MM.1S (cell line): Measurements from ENCODE around the gene MEGF8.

ENCODE experiments used
- DNase-seq: peaks from one replicate; pipeline ENCODE4 v3.0.0-alpha.2; 2015
- H2AFZ ChIP-seq: fragments of 300-600 bp; sonication (generic); 2 replicates; pipeline ENCODE4 v1.6.0; 2016; ENCODE audit warnings: antibody characterized with exemption, low read length
- H3F3A ChIP-seq: fragments of 300-600 bp; sonication (generic); 2 replicates; pipeline ENCODE4 v1.6.1; 2016; ENCODE audit warnings: mild to moderate bottlenecking, antibody characterized with exemption, low read length, moderate library complexity, mixed read lengths; ENCODE audit not compliant: insufficient read depth
- H3K27ac ChIP-seq: fragments of 300-600 bp; sonication (generic); 2 replicates; pipeline ENCODE4 v1.5.1; 2016; ENCODE audit warnings: mild to moderate bottlenecking, low read length
- H3K27me3 ChIP-seq: fragments of 300-600 bp; sonication (generic); replicated peaks from 2 replicates; pipeline ENCODE4 v1.6.0; 2016; ENCODE audit warnings: low read length; ENCODE audit not compliant: insufficient read depth
- H3K36me3 ChIP-seq: fragments of 300-600 bp; sonication (generic); replicated peaks from 2 replicates; pipeline ENCODE4 v1.6.1; 2016; ENCODE audit warnings: mild to moderate bottlenecking, low read length, mixed read lengths; ENCODE audit not compliant: insufficient read depth
- H3K4me1 ChIP-seq: fragments of 300-600 bp; sonication (generic); 2 replicates; pipeline ENCODE4 v1.6.1; 2016; ENCODE audit warnings: low read length, mixed read lengths
- H3K4me2 ChIP-seq: fragments of 300-600 bp; sonication (generic); 2 replicates; pipeline ENCODE4 v1.6.0; 2016; ENCODE audit warnings: low read depth, low read length
- H3K4me3 ChIP-seq: fragments of 300-600 bp; sonication (generic); 2 replicates; pipeline ENCODE4 v1.5.1; 2016; ENCODE audit warnings: low read length, mixed read lengths
- H3K79me2 ChIP-seq: fragments of 300-600 bp; sonication (generic); 2 replicates; pipeline ENCODE4 v1.6.1; 2016; ENCODE audit warnings: mixed run types, low read length, mixed read lengths
- H3K9ac ChIP-seq: fragments of 300-600 bp; sonication (generic); 2 replicates; pipeline ENCODE4 v1.6.1; 2016; ENCODE audit warnings: low read length, mixed read lengths
- H3K9me2 ChIP-seq: fragments of 300-600 bp; sonication (generic); replicated peaks from 2 replicates; pipeline ENCODE4 v1.6.1; 2016; ENCODE audit warnings: mild to moderate bottlenecking, low read length, mixed read lengths; ENCODE audit not compliant: insufficient read depth
- H3K9me3 ChIP-seq: fragments of 300-600 bp; sonication (generic); replicated peaks from 2 replicates; pipeline ENCODE4 v1.6.1; 2016; ENCODE audit warnings: mild to moderate bottlenecking, low read length, mixed read lengths; ENCODE audit not compliant: insufficient read depth
- H4K20me1 ChIP-seq: fragments of 300-600 bp; sonication (generic); 2 replicates; pipeline ENCODE4 v1.6.1; 2016; ENCODE audit warnings: mild to moderate bottlenecking, low read length, moderate library complexity, mixed read lengths; ENCODE audit not compliant: insufficient read depth
- CTCF ChIP-seq: fragments of 300-600 bp; sonication (generic); IDR thresholded peaks from 2 replicates; pipeline ENCODE4 v1.5.1; 2016; ENCODE audit warnings: antibody characterized with exemption, low read length, mixed read lengths
- EZH2 ChIP-seq: fragments of 300-600 bp; sonication (generic); optimal IDR thresholded peaks from 2 replicates; pipeline ENCODE3; 2017; ENCODE audit warnings: low read depth, mild to moderate bottlenecking, antibody characterized with exemption, low read length, mixed read lengths
- EZH2phosphoT487 ChIP-seq: fragments of 300-600 bp; sonication (generic); IDR thresholded peaks from 2 replicates; pipeline ENCODE4 v1.6.1; 2018; ENCODE audit warnings: antibody characterized with exemption, low read length

The MEGF8 gene

GRCh38 chr19:42287827-42288107 lies 37.7 kb upstream of the MEGF8 start:
- Histone ChIP-seq H3K4me3 (no peak overlapping the region), H3K27me3 (no peaks in the 10 kb centered on the region), H3F3A (peaks cover 6% of the 10 kb centered on the region; the same call in 1 of the 2 replicates), H3K36me3 (no peaks in the 10 kb centered on the region), H2AFZ (no peak overlapping the region), H3K4me2 (no peak overlapping the region), H3K9me2 (no peaks in the 10 kb centered on the region), H3K79me2 (peaks cover 19% of the 10 kb centered on the region), H3K9ac (no peak overlapping the region), H4K20me1 (no peaks in the 10 kb centered on the region), H3K27ac (no peak overlapping the region), H3K4me1 (peaks cover 13% of the 10 kb centered on the region), H3K9me3 (no peaks in the 10 kb centered on the region)
- DNase-seq: no peak
- TF ChIP-seq EZH2: no peak
- no peak for TF ChIP-seq CTCF
- no peak for TF ChIP-seq EZH2phosphoT487

DNA sequence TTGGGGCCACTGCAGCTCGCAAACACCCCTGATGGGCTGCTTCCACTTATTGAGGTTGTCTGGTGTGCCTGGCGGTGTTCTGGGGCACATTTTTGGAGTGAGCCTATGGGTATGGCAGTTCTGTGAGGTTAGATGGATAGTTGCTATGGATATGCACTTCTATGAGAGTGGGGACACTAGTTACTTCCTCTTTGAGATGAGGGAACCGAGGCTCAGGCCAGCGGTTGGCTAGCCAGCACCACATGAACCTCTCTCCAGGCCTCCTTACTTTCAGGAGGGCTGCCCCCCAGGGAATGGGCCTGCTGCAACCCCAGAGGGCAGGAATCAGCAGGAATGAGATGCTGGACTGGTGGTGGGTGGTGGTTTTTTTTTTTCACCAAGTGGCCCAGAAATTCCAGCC lies 37.0 kb upstream of the MEGF8 start:
- H3K9me3 ChIP-seq: no peaks in the 10 kb centered on the region
- H3K4me2 ChIP-seq: no peak overlapping the region
- H3F3A ChIP-seq: 0 out of 2 replicates have a peak, but pooled peaks cover under 1% of the 10 kb centered on the region
- no peak overlapping the region for H3K4me3 ChIP-seq
- no peak for DNase-seq
- no peaks in the 10 kb centered on the region for H4K20me1 ChIP-seq
- no peaks in the 10 kb centered on the region for H3K27me3 ChIP-seq
- no peak overlapping the region for H3K9ac ChIP-seq
- no peaks in the 10 kb centered on the region for H3K9me2 ChIP-seq
- H3K79me2 ChIP-seq: peaks cover 19% of the 10 kb centered on the region
- no peak overlapping the region for H3K27ac ChIP-seq
- TF ChIP-seq EZH2phosphoT487: no peak
- TF ChIP-seq EZH2: no peak
- no peak for TF ChIP-seq CTCF
- no peak overlapping the region for H2AFZ ChIP-seq
- peaks cover 6% of the 10 kb centered on the region for H3K4me1 ChIP-seq
- H3K36me3 ChIP-seq: no peaks in the 10 kb centered on the region

GRCh38 chr19:42288881-42289555 lies 36.4 kb upstream of the MEGF8 start:
- Histone ChIP-seq H2AFZ (no peak overlapping the region), H3K27me3 (no peaks in the 10 kb centered on the region), H3K9ac (no peak overlapping the region), H3K9me2 (no peaks in the 10 kb centered on the region), H3K36me3 (no peaks in the 10 kb centered on the region), H3F3A (no peaks in the 10 kb centered on the region), H3K4me2 (no peak overlapping the region), H3K79me2 (peaks cover 19% of the 10 kb centered on the region), H3K9me3 (no peaks in the 10 kb centered on the region), H3K4me1 (peaks cover 6% of the 10 kb centered on the region), H4K20me1 (no peaks in the 10 kb centered on the region), H3K27ac (no peak overlapping the region), H3K4me3 (no peak overlapping the region)
- no peak for DNase-seq
- TF ChIP-seq CTCF: no peak
- no peak for TF ChIP-seq EZH2phosphoT487
- TF ChIP-seq EZH2: no peak
